GM23338 (cell line): Measurements from ENCODE around the gene CACNA1H. TPM values are rescaled to one million over a fixed set of nuclear protein-coding genes. Genes with fewer than 3 reads are reported as not detected.

ENCODE experiments used
- ATAC-seq: fragments of 200-7000 bp; cut with Tn5 transposase; 3 replicates; pipeline ENCODE4 v1.9.1; 2020
- DNase-seq: peaks from one replicate; pipeline ENCODE4 v3.0.0-alpha.2; 2015; ENCODE audit warnings: low spot score
- H2AFZ ChIP-seq: fragments of 200-600 bp; sonication (generic); 2 replicates; pipeline ENCODE4 v1.8.0; 2016; ENCODE audit warnings: antibody characterized with exemption, mild to moderate bottlenecking, moderate library complexity
- H3F3A ChIP-seq: fragments of 200-600 bp; sonication (generic); replicated peaks from 2 replicates; pipeline ENCODE4 v1.8.0; 2017; ENCODE audit warnings: antibody characterized with exemption, mixed run types, low read depth
- H3K27ac ChIP-seq: fragments of 200-600 bp; sonication (generic); 2 replicates; pipeline ENCODE4 v1.6.1; 2016; ENCODE audit warnings: low read depth
- H3K27me3 ChIP-seq: fragments of 200-600 bp; sonication (generic); 2 replicates; pipeline ENCODE4 v1.8.0; 2016; ENCODE audit warnings: mild to moderate bottlenecking, mixed run types, moderate library complexity; ENCODE audit not compliant: insufficient read depth
- H3K36me3 ChIP-seq: fragments of 200-600 bp; sonication (generic); 2 replicates; pipeline ENCODE4 v1.8.0; 2016; ENCODE audit warnings: mild to moderate bottlenecking; ENCODE audit not compliant: insufficient read depth
- H3K4me1 ChIP-seq: fragments of 200-600 bp; sonication (generic); 2 replicates; pipeline ENCODE4 v1.8.0; 2016; ENCODE audit warnings: mild to moderate bottlenecking, moderate library complexity; ENCODE audit not compliant: insufficient read depth
- H3K4me2 ChIP-seq: fragments of 200-600 bp; sonication (generic); 2 replicates; pipeline ENCODE4 v1.7.1; 2017; ENCODE audit warnings: mixed run types
- H3K4me3 ChIP-seq: fragments of 200-600 bp; sonication (generic); 2 replicates; pipeline ENCODE4 v1.6.1; 2016; ENCODE audit warnings: mixed run types
- H3K79me2 ChIP-seq: fragments of 200-600 bp; sonication (generic); replicated peaks from 2 replicates; pipeline ENCODE4 v1.8.0; 2017; ENCODE audit warnings: mild to moderate bottlenecking; ENCODE audit not compliant: insufficient read depth
- H3K9me2 ChIP-seq: fragments of 200-600 bp; sonication (generic); 2 replicates; pipeline ENCODE4 v1.8.0; 2017; ENCODE audit not compliant: insufficient read depth
- H4K20me1 ChIP-seq: fragments of 200-600 bp; sonication (generic); replicated peaks from 2 replicates; pipeline ENCODE4 v1.8.0; 2017; ENCODE audit warnings: mild to moderate bottlenecking; ENCODE audit not compliant: insufficient read depth
- H3K27ac Mint-ChIP-seq: 2 replicates; pipeline ENCODE4 v1.8.0; 2020; ENCODE audit warnings: inconsistent platforms, mild to moderate bottlenecking, moderate library complexity, mixed read lengths
- H3K27me3 Mint-ChIP-seq: 3 replicates; pipeline ENCODE4 v1.8.0; 2022; ENCODE audit warnings: low read depth, mild to moderate bottlenecking, moderate library complexity, mixed read lengths, inconsistent platforms; ENCODE audit not compliant: insufficient read depth, poor library complexity
- H3K36me3 Mint-ChIP-seq: 3 replicates; pipeline ENCODE4 v1.8.0; 2021; ENCODE audit warnings: low read depth, mild to moderate bottlenecking, inconsistent platforms, moderate library complexity, mixed read lengths
- H3K4me1 Mint-ChIP-seq: 3 replicates; pipeline ENCODE4 v1.8.0; 2020; ENCODE audit warnings: mild to moderate bottlenecking, inconsistent platforms, mixed read lengths
- H3K4me3 Mint-ChIP-seq: 3 replicates; pipeline ENCODE4 v1.8.0; 2021; ENCODE audit warnings: moderate library complexity, mild to moderate bottlenecking, inconsistent platforms, mixed read lengths
- H3K9me3 Mint-ChIP-seq: 3 replicates; pipeline ENCODE4 v1.8.0; 2020; ENCODE audit warnings: moderate library complexity, mild to moderate bottlenecking, inconsistent platforms, mixed read lengths
- EZH2phosphoT487 ChIP-seq: fragments of 200-600 bp; sonication (generic); IDR thresholded peaks from one replicate; pipeline ENCODE4 v1.8.1; 2018; ENCODE audit warnings: antibody characterized with exemption; ENCODE audit not compliant: unreplicated experiment
- JUNB ChIP-seq: IDR thresholded peaks from one replicate; pipeline ENCODE4 v1.6.1; 2016; ENCODE audit warnings: antibody characterized with exemption; ENCODE audit not compliant: unreplicated experiment
- NANOG ChIP-seq: IDR thresholded peaks from 2 replicates; pipeline ENCODE4 v1.6.1; 2016; ENCODE audit warnings: antibody characterized with exemption, borderline replicate concordance
- POLR2AphosphoS5 ChIP-seq: IDR thresholded peaks from 2 replicates; pipeline ENCODE4 v1.6.1; 2016; ENCODE audit warnings: antibody characterized with exemption, low read depth
- STAT1 ChIP-seq: IDR thresholded peaks from one replicate; pipeline ENCODE4 v1.6.1; 2016; ENCODE audit warnings: antibody characterized with exemption; ENCODE audit not compliant: unreplicated experiment
- ZNF114 ChIP-seq: fragments of 250-450 bp; sonication (Bioruptor Pico); IDR thresholded peaks from 2 replicates; pipeline ENCODE4 v1.5.0; 2020; ENCODE audit warnings: mild to moderate bottlenecking, moderate library complexity
- polyA plus RNA-seq: library from polyadenylated mRNA; unstranded; fragments of >200 nt; fragmentation: Nextera tagmentation; extraction: Ambion mirVana; gene quantifications from 2 replicates; pipeline ENCODE4 v1.2.1, GENCODE V29; 2016
- total RNA-seq: library from RNA; depleted of rRNA; stranded (reverse); fragments of >200 nt; shearing (Covaris generic); gene quantifications from 2 replicates; pipeline ENCODE4 v1.2.3, GENCODE V29; 2014
- TF ChIP-seq, protein P1 (sequence below): IDR thresholded peaks from 2 replicates; pipeline ENCODE4 v1.6.1; 2016; ENCODE audit warnings: antibody characterized with exemption
- TF ChIP-seq, protein P2 (sequence below): IDR thresholded peaks from one replicate; pipeline ENCODE4 v1.6.1; 2018; ENCODE audit warnings: antibody characterized with exemption; ENCODE audit not compliant: unreplicated experiment
- TF ChIP-seq, protein P3 (sequence below): fragments of 250-450 bp; sonication (Bioruptor Pico); IDR thresholded peaks from 2 replicates; pipeline ENCODE4 v1.5.0; 2020; ENCODE audit warnings: mild to moderate bottlenecking, moderate library complexity

CACNA1H gene
- total and polyA plus RNA-seq, 2 experiments from 2014 or later = 3.5 to 43.3 TPM

DNA sequence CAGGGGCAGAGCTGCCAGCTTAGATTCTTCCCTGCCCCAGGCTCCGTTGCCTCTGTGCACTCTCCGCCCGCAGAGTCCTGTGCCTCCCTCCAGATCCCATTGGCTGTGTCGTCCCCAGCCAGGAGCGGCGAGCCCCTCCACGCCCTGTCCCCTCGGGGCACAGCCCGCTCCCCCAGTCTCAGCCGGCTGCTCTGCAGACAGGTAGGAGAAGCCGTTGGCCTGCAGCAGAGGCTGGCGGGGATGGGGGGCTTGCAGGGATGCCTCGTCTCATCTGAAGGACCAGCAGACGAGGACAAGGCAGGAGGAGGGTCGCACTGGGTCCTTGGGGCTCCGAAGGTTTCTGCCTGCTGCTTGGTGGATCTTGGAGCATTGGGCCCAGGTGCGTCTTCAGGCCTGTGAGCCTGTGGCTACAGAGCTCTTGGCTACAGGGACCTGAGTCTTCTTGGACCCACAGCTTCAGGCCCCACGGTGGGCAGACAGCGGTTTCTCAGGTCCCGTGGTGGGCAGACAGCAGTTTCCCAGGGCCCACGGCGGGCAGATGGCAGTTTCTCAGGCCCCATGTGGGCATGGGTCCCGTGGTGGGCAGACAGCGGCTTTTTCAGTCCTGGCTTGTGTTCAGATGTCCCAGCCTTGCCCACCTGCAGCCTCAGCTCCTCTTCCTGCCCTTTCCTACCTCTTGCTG is 66.2 kb downstream of the CACNA1H start:
- no peak overlapping the region for H3K4me2 ChIP-seq
- no peaks in the 10 kb centered on the region for H3K36me3 ChIP-seq
- H3K79me2 ChIP-seq = no peaks in the 10 kb centered on the region
- H3K27me3 ChIP-seq = no peaks in the 10 kb centered on the region
- H3K27me3 Mint-ChIP-seq = peaks cover 16% of the 10 kb centered on the region
- no peak overlapping the region for H3K4me3 Mint-ChIP-seq
- no peaks in the 10 kb centered on the region for H3F3A ChIP-seq
- no peaks in the 10 kb centered on the region for H3K9me3 Mint-ChIP-seq
- TF ChIP-seq, protein P1, sequence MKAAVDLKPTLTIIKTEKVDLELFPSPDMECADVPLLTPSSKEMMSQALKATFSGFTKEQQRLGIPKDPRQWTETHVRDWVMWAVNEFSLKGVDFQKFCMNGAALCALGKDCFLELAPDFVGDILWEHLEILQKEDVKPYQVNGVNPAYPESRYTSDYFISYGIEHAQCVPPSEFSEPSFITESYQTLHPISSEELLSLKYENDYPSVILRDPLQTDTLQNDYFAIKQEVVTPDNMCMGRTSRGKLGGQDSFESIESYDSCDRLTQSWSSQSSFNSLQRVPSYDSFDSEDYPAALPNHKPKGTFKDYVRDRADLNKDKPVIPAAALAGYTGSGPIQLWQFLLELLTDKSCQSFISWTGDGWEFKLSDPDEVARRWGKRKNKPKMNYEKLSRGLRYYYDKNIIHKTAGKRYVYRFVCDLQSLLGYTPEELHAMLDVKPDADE = no peak
- TF ChIP-seq JUNB = no peak
- TF ChIP-seq, protein P2, sequence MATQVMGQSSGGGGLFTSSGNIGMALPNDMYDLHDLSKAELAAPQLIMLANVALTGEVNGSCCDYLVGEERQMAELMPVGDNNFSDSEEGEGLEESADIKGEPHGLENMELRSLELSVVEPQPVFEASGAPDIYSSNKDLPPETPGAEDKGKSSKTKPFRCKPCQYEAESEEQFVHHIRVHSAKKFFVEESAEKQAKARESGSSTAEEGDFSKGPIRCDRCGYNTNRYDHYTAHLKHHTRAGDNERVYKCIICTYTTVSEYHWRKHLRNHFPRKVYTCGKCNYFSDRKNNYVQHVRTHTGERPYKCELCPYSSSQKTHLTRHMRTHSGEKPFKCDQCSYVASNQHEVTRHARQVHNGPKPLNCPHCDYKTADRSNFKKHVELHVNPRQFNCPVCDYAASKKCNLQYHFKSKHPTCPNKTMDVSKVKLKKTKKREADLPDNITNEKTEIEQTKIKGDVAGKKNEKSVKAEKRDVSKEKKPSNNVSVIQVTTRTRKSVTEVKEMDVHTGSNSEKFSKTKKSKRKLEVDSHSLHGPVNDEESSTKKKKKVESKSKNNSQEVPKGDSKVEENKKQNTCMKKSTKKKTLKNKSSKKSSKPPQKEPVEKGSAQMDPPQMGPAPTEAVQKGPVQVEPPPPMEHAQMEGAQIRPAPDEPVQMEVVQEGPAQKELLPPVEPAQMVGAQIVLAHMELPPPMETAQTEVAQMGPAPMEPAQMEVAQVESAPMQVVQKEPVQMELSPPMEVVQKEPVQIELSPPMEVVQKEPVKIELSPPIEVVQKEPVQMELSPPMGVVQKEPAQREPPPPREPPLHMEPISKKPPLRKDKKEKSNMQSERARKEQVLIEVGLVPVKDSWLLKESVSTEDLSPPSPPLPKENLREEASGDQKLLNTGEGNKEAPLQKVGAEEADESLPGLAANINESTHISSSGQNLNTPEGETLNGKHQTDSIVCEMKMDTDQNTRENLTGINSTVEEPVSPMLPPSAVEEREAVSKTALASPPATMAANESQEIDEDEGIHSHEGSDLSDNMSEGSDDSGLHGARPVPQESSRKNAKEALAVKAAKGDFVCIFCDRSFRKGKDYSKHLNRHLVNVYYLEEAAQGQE = no peak
- no peak for TF ChIP-seq POLR2AphosphoS5
- TF ChIP-seq STAT1 = no peak
- TF ChIP-seq ZNF114 (CRISPR knock-in tag) = no peak
- TF ChIP-seq EZH2phosphoT487 = no peak
- TF ChIP-seq, protein P3, sequence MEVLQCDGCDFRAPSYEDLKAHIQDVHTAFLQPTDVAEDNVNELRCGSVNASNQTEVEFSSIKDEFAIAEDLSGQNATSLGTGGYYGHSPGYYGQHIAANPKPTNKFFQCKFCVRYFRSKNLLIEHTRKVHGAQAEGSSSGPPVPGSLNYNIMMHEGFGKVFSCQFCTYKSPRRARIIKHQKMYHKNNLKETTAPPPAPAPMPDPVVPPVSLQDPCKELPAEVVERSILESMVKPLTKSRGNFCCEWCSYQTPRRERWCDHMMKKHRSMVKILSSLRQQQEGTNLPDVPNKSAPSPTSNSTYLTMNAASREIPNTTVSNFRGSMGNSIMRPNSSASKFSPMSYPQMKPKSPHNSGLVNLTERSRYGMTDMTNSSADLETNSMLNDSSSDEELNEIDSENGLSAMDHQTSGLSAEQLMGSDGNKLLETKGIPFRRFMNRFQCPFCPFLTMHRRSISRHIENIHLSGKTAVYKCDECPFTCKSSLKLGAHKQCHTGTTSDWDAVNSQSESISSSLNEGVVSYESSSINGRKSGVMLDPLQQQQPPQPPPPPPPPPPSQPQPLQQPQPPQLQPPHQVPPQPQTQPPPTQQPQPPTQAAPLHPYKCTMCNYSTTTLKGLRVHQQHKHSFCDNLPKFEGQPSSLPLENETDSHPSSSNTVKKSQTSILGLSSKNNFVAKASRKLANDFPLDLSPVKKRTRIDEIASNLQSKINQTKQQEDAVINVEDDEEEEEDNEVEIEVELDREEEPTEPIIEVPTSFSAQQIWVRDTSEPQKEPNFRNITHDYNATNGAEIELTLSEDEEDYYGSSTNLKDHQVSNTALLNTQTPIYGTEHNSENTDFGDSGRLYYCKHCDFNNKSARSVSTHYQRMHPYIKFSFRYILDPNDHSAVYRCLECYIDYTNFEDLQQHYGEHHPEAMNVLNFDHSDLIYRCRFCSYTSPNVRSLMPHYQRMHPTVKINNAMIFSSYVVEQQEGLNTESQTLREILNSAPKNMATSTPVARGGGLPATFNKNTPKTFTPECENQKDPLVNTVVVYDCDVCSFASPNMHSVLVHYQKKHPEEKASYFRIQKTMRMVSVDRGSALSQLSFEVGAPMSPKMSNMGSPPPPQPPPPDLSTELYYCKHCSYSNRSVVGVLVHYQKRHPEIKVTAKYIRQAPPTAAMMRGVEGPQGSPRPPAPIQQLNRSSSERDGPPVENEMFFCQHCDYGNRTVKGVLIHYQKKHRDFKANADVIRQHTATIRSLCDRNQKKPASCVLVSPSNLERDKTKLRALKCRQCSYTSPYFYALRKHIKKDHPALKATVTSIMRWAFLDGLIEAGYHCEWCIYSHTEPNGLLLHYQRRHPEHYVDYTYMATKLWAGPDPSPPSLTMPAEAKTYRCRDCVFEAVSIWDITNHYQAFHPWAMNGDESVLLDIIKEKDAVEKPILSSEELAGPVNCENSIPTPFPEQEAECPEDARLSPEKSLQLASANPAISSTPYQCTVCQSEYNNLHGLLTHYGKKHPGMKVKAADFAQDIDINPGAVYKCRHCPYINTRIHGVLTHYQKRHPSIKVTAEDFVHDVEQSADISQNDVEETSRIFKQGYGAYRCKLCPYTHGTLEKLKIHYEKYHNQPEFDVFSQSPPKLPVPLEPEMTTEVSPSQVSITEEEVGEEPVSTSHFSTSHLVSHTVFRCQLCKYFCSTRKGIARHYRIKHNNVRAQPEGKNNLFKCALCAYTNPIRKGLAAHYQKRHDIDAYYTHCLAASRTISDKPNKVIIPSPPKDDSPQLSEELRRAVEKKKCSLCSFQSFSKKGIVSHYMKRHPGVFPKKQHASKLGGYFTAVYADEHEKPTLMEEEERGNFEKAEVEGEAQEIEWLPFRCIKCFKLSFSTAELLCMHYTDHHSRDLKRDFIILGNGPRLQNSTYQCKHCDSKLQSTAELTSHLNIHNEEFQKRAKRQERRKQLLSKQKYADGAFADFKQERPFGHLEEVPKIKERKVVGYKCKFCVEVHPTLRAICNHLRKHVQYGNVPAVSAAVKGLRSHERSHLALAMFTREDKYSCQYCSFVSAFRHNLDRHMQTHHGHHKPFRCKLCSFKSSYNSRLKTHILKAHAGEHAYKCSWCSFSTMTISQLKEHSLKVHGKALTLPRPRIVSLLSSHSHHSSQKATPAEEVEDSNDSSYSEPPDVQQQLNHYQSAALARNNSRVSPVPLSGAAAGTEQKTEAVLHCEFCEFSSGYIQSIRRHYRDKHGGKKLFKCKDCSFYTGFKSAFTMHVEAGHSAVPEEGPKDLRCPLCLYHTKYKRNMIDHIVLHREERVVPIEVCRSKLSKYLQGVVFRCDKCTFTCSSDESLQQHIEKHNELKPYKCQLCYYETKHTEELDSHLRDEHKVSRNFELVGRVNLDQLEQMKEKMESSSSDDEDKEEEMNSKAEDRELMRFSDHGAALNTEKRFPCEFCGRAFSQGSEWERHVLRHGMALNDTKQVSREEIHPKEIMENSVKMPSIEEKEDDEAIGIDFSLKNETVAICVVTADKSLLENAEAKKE = no peak
- no peak for TF ChIP-seq NANOG
- no peak overlapping the region for H2AFZ ChIP-seq
- H3K27ac ChIP-seq = no peak overlapping the region
- H3K36me3 Mint-ChIP-seq = no peaks in the 10 kb centered on the region; the same call in 2 of the 3 replicates
- H3K4me3 ChIP-seq = no peak overlapping the region
- no peak overlapping the region for H3K27ac Mint-ChIP-seq
- no peak for ATAC-seq
- no peak for DNase-seq
- H3K4me1 ChIP-seq = no peaks in the 10 kb centered on the region
- no peaks in the 10 kb centered on the region; the same call in none of the 2 replicates for H4K20me1 ChIP-seq
- no peaks in the 10 kb centered on the region for H3K9me2 ChIP-seq
- no peaks in the 10 kb centered on the region for H3K4me1 Mint-ChIP-seq
